Stimulated activated CD4-positive, alpha-beta T cell treated with anti-CD3 and anti-CD28 coated beads, Interleukin-4, amount 100 ng/mL, for 4 hours (primary cell): ENCODE measurements around the gene TRA2A.

Experiments used
- DNase-seq, 2 experiments: peaks; one replicate each; pipeline ENCODE4 v3.0.0-alpha.2; 2020

TRA2A gene

GRCh38 chr7:23469150-23469960, 62.4 kb downstream of the TRA2A start:
- peak; percentile 18 to 26 for DNase-seq

GRCh38 chr7:23468526-23469149, 63.1 kb downstream of the TRA2A start:
- peak in 1 of 2 experiments; percentile 16 for DNase-seq

GRCh38 chr7:23467806-23468525, 63.8 kb downstream of the TRA2A start:
- DNase-seq: peak in 1 of 2 experiments; percentile 5

GRCh38 chr7:23467291-23467805, 64.4 kb downstream of the TRA2A start:
- no peak for DNase-seq

GRCh38 chr7:23462846-23463245, 68.9 kb downstream of the TRA2A start:
- no peak for DNase-seq

GRCh38 chr7:23458044-23458443, 73.7 kb downstream of the TRA2A start:
- DNase-seq: no peak

GRCh38 chr7:23456093-23456492, 75.7 kb downstream of the TRA2A start:
- DNase-seq: no peak

- DNase-seq: no peak
These were observed 76.8 kb downstream of the TRA2A start for GRCh38 chr7:23454881-23455526.
